ENCODE results near the gene ZNF556.

- no peak for TF ChIP-seq MYC (IDR thresholded peaks at IDR 0.05; ENCODE audit: borderline replicate concordance, low read length)
- TF ChIP-seq CTCF (IDR thresholded peaks at IDR 0.05) = no peak
- no peak for TF ChIP-seq POLR2AphosphoS2 (conservative IDR thresholded peaks at IDR 0.05; ENCODE audit: low read length)
- no peak for TF ChIP-seq RCOR1 (IDR thresholded peaks at IDR 0.05; ENCODE audit: low read depth, low read length)
- TF ChIP-seq POLR2A (IDR thresholded peaks at IDR 0.05; ENCODE audit: low read length) = no peak
- TF ChIP-seq EHF (CRISPR knock-in tag; IDR thresholded peaks at IDR 0.05) = no peak
Observed at GRCh38 chr19:2906631-2907195, 39.6 kb downstream of the ZNF556 start.

All from A549 (cell line).